HG02610 (cell line): ENCODE results near the gene STX8.
A peak's percentile ranks its signal among the peaks of the same experiment; 100 is the strongest.

Source experiments
- ATAC-seq: cut with Tn5 transposase; IDR thresholded peaks from one replicate; pipeline ENCODE4 v1.9.1; 2021; ENCODE audit warnings: mild to moderate bottlenecking, moderate library complexity; ENCODE audit not compliant: unreplicated experiment

Gene STX8

GRCh38 chr17:9446528-9446927 is 129.1 kb downstream of the STX8 start:
- ATAC-seq: no peak

GRCh38 chr17:9445424-9445823 is 130.2 kb downstream of the STX8 start:
- ATAC-seq: no peak

GRCh38 chr17:9444687-9445086 is 130.9 kb downstream of the STX8 start:
- no peak for ATAC-seq

DNA sequence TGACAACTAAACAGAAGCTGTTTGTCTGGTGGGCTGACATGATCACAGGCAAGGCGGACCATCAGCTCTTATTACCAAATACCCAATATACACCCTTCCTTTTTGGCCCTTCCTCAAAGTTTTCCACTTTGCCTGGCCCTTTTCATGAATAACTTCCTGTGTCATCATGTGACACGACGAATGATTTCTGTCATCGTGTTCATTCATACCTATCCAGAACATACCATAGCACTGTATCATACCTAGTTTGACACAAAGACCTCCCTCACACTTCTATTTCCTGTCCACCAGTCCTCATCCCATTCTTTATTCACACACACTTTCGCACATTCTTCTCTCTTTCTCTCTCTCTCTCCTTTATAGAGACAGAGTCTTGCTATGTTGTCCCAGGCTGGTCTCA is 131.8 kb downstream of the STX8 start:
- no peak for ATAC-seq

- no peak for ATAC-seq
Observed at GRCh38 chr17:9439851-9440250, 135.8 kb downstream of the STX8 start.

DNA sequence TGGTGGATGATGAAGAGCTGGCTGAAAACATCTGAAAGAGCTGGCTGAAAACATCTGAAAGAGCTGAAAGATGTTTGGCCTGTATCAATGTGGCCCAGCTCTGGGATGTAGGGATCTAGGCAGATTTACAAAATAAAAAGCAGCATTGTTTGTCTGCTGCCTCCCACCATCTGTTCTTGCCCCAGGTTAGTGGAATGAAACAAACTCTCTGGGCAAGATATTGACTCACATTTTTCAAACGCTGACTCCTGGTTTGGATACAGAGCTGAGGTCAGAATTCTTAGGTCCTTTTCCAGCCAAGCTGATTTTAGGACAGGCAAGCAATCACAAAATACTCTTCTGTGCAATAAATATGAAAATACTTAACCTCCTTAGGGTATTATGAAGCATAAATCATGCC is 139.0 kb downstream of the STX8 start:
- no peak for ATAC-seq

DNA sequence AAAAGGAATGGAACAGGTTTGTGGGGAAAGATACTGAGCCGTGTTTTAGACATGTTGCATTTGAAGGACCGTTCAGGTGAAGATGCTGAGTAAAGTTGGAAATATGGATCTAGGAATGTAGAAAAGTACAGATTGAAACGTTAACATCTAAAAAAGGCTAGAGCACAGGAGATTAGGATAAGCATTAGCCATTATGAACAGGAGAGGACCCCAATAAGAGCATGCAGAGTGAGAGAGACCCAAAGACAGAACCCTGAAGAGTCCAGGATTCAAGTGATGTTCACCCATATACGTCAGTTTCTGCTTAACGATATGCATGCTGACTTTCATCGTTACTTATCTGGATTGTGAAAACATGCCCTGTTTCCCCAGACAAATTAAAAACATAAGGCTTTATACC is 140.5 kb downstream of the STX8 start:
- no peak for ATAC-seq

- no peak for ATAC-seq
Observed at GRCh38 chr17:9434642-9435057, 141.0 kb downstream of the STX8 start.

DNA sequence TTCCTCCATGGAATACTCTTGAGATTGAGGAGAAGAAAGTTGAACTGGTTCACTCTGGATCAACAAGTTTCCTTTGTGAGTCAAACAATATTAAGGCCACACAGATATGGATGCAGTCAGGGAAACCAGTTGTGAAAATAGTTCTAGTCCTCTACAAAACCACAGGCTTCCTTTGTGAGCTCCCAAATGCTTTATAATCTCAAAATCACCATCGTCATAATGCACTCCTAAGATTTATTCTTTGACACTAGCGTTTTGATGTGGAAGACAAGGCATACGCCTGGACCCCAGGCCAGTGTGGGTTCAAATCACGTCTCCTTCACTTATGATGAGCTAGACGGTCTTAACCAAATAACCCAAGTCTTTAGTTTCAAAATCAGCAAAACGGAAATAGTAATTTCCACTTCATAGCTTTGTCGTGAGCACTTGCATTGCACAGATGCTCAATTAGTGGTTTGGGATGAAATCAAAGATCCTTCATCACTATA is 142.6 kb downstream of the STX8 start:
- ATAC-seq: peak; percentile 53

DNA sequence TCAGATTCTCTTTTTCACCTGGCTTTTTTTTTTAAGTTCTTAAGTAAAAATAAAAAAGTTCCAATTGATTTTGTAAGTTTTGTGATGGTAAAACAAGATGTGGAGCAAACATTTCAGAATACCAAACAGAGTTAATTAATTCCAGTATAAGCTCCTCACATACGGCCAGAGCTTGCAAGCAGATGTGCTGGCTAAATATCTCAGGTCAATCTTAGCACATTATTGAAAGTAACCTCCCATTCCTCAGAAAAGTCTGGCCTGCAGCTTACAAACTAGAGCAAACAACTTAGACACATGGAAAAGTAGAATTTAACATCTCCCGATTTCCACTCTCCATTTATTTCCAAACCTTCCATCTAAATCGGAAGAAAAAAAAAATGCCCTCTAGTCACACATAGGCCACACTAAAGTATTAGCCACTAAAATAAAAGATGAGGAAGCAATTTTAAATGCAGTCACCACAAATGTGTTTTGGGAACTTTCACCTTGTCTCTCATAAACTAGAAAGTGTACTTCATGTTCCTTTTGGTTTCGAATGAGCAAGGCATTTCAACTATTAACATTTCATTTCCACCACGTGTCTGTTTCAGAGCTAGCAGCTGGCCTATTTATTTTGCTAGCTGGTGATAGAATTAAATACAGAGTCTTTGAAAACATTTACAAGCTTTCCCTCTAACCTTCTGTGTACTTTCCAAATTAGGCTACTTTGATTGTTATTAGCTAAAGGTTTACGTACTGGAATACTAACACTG is 143.3 kb downstream of the STX8 start:
- ATAC-seq: peak; percentile 70

DNA sequence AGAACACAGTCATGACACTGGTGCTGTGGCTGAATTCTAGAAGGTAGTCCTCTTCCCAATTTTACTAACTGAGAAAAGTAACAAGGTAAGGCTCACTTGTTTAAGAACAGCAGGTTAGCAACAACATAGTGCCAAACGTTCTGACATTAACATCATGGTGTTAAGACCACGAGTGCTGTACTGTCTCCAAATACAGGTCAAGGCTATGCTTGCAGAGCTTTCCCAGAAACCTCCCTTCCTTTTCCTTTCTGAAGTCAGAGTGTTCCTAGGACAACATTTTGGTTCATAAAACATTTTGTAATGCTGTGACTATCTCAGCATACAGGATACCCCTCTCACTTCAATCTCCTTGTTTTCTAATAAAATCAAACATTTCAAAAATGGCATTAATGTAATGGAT is 144.0 kb downstream of the STX8 start:
- no peak for ATAC-seq

DNA sequence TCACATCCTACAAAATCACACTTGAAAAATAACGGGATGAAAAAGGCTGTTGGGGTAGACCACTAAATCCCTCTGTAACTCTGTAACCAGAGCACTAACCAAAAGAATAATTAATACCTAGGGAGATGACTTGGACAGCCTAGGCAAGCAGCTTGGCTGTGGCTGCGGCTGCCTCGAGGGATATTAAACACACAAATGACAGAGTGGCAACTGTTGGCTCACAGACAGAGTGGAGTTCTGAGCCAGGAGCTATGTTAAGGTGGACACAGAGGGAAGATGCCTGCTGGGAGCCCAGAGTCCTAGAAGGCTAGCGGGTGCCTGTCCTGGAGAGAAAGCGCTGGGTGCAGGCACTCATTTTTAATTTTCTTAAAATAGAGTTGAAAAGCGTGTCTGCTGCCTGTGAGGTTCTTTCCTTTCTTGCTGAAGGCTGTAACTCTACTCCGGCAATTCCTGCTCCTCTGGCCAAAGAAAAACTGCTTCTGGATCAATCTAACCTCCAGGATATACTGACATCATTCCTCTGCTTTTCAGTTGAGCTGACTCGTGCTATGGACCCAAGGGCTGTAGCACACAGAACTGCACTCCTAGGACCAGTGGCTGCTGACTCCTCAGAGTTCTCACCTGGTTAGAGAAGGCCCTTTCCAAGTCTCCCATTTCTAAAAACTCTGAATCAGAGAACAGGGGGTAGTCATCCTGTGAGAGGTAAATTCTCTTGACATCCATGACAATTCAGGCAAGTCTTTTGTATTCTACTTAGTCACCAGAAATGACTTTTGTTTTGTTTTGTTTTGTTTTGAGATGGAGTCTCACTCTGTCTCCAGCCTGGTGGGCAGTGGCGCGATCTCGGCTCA is 147.9 kb downstream of the STX8 start:
- no peak for ATAC-seq

GRCh38 chr17:9424071-9424640 is 151.5 kb downstream of the STX8 start:
- ATAC-seq: no peak

GRCh38 chr17:9421525-9421924 is 154.1 kb downstream of the STX8 start:
- ATAC-seq: no peak

GRCh38 chr17:9419932-9420453 is 155.6 kb downstream of the STX8 start:
- no peak for ATAC-seq

GRCh38 chr17:9414471-9414870 is 161.1 kb downstream of the STX8 start:
- ATAC-seq: peak; percentile 98

DNA sequence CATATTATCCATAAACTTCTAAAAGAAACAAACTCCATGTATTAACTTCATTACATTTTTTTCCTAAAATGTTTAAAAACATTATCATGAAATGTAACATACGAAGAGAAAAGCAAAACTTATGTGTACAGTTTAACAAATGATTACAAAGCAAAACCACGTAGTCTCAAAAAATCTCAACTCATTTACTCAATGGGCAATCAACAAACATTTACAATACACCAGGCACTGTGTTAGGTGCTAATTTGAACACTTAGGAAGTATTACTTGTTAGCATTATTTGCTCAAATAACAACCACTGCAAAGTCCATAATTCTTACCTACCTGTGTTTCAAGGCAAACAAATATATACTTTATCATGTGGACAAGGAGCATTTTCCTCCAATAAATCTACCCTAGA is 164.9 kb downstream of the STX8 start:
- no peak for ATAC-seq

DNA sequence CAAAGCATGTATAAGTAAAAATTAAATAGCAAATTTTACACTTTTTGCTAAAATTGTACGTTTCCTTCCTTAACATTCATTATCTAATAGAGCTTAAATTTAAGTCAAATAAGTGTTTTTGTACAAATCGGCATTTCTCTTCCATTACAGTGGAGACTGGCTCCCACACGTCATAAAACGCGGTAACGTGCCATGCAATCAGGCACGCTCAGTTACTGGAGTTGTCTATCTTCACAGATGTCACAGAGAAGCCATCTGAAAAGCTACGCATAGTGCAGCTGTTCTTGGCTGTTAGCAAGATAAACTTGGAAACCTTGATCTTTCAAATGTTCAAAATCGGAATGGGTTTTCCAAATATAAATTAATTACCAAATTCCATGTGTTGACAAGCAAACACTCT is 165.3 kb downstream of the STX8 start:
- no peak for ATAC-seq

DNA sequence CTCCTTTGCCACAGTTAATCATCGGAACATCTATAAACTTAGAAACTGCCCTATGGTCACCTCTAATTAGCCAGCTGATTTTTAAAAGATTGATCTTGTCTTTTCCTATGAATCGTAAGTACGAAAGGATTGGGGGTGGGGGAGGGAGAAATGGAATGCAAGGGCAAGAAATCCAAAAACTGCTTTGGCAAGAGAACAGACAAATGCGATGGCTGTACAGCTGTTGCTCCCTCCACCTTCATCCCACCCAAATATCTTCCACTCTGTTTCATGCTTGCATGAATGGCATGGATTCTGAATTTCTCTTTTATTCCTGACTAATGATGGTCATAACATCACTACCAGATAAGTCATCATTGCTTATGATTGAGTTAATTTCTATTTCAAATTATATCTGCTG is 165.7 kb downstream of the STX8 start:
- no peak for ATAC-seq

- ATAC-seq: no peak
Observed at GRCh38 chr17:9408868-9409829, 166.5 kb downstream of the STX8 start.
